ENCODE data around the gene MFAP2. TPM values are rescaled to one million over a fixed set of nuclear protein-coding genes. Genes with fewer than 3 reads are reported as not detected.
"Not testable (repeated sequence)": the region's sequence is repeated elsewhere in the genome, so short reads cannot be mapped to it uniquely, and the experiment has no call there.

The MFAP2 gene
- total RNA-seq, 2 donors from 2014 or later, result 39.0 to 52.1 TPM

DNA sequence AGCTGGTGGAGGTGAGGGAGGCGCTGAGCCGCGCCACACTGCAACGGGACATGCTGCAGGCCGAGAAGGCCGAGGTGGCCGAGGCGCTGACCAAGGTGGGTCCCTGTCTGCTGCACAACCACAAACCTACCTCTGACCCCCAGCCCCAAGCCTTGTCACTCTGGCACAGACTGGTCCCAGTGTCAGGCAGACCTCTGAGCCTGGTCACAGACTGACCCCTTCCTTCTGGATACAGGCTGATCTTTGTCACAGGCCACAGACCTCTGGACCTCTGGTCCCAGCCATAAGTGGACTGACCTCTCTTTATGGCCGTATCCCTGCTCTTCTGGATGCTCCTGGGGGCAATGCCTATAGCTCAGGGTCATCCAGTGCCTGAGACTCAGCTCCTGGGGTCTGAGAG, 34.9 kb downstream of the MFAP2 start:
- DNase-seq (ENCODE audit: low spot score); intact Hi-C loops (cut with DNase I): not testable (repeated sequence)

DNA sequence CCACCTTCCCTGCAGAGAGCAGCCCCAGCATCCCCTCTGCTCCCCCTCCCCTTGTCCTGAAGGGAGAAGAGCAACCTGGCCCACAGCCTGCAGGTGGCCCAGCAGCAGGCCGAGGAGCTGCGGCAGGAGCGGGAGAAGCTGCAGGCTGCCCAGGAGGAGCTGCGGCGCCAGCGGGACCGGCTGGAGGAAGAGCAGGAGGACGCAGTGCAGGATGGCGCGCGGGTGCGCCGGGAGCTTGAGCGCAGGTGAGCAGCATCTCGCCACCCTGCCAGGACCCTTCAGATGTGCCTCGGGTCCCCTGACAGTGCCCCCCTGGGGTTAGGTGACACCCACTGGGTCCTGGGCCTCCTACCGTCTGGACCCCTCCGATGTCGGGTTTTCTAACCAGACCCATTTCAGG, 36.4 kb downstream of the MFAP2 start:
- DNase-seq (ENCODE audit: low spot score), result no peak
- intact Hi-C loops (cut with DNase I), result no loop called here

DNA sequence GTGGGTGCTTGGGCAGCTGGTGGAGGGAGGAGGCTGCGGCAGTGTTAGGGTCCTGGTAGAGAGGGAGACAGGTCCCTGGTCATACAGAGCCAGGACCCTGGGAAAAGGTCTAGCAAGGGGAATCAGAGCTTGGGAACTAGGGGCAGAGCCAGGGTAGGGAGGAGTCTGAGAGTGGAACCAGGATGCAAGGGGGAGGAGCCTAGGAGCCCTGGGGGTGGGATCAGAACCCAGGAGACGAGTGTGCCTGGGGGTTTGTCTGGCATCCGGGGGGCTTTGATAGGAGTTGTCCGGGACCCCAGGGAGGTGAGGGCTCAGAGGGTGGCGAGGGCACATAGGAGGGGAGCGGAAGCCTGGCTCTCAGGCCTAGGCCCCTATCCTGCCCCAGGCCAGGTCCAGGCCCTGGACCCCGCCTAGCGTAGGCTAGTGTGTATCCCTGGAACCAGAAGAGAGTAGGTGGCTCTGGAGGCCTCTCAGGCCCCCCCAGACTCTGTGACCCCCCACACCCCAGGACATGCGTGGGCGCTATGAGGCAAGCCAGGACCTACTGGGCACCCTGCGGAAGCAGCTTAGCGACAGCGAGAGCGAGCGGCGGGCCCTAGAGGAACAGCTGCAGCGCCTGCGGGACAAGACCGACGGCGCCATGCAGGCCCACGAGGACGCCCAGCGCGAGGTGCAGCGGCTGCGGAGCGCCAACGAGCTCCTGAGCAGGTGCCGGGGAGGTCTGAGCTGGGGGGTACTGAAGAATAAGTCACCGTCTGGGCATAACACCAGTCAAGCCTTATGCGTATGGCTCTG, 40.8 kb downstream of the MFAP2 start:
- DNase-seq (ENCODE audit: low spot score); intact Hi-C loops (cut with DNase I): not testable (repeated sequence)

DNA sequence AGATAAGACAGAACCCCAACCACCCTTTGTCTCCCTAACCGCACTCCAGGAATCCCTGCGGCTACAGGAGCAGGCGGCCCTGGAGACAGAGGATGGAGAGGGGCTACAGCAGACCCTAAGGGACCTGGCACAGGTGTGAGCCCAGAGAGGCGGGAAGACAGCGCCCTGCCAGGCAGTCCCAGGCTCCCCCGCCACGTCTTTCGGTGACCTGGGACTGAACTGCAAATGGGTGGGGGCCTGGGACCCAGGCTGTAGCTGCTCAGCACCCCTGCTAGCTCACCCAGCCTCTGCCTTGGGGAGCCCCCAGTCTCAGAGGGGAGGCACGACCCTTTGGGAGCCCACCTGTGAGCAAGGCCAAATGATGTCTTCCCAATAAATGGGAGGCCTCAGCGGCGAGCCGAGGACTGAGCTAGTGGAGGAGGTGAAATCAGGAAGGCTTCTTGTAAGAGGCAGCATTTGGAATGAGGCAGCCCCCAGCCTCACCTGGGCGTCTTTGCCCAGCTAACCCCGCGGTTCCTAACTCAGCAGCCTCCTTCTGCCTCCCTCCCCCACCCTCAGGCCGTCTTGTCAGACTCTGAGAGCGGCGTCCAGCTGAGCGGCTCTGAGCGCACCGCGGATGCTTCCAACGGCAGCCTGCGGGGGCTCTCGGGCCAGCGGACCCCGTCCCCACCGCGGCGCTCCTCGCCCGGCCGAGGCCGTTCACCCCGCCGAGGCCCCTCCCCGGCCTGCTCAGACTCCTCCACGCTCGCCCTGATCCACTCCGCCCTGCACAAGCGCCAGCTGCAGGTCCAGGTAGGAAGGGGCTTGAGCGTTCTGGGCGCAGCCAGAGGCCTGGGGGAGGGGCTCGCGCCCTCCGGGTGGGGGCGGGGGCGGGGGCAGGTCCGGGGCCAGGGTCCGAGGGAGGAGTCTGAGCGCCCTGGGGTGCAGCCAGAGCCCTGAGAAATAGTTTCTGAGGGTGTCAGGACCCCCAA, 41.8 kb downstream of the MFAP2 start:
- intact Hi-C loops (cut with DNase I), result no loop called here
- no peak for DNase-seq (ENCODE audit: low spot score)

DNA sequence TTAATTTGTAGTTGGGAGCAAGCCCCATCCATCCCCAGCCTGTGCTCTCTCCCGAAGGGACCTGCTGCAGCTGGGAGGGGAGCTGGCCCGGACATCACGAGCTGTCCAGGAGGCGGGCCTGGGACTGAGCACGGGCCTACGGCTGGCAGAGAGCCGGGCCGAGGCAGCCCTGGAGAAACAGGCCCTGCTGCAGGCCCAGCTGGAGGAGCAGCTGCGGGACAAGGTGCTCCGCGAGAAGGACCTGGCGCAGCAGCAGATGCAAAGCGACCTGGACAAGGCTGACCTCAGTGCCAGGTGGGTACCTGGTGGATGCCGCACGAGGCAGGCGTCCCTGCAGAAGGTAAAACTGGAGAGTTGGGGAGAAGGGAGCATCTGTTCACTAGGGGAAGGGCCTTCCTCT, 43.8 kb downstream of the MFAP2 start:
- intact Hi-C loops (cut with DNase I); DNase-seq (ENCODE audit: low spot score): not testable (repeated sequence)

DNA sequence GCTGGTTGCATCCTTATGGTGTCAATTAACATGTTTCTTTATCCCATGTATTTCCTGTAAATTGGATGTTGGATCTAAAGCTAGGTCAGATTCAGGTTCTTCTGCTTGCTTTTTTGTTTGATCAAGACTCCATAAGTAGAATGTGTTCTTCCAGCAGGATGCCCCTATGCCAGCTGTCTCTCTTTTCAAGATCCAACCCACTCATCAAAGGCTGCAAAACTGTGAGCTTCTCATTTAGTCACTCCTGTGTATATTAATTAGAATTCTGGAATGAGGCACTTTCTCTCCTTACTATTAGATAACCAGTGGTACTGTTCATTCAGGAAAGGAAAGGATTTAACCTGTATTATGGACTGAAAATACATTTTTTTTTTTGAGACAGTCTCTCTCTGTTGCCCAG, 46.5 kb downstream of the MFAP2 start:
- intact Hi-C loops (cut with DNase I); DNase-seq (ENCODE audit: low spot score): not testable (repeated sequence)

DNA sequence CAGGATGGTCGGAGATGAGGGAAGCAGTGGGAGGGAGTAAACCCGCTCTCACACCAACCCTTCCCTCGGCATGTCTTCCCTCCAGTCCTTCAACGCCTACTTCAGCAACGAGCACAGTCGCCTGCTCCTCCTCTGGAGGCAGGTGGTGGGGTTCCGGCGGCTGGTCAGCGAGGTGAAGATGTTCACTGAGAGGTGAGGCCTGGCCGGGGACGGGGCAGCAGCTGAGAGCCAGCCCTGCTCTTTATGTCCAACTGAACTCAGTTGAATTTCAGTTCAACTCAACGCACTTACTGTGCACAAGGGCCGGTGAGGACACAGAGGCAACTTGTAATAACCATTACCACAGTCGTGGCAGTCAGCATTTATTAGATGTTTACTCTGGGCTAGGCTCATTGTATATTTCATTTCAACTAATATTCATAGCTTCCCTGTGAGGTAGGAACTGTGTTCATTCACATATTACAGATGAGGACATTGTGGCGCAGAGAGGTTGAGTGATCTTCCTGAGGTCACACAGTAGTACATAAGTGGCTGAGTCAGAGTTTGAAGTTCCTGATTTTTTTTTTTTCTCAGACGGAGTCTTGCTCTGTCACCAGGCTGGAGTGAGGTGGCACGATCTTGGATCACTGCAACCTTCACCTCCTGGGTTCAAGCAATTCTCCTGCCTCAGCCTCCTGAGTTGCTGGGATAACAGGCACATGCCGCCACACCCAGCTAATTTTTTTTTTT, 49.0 kb downstream of the MFAP2 start:
- DNase-seq (ENCODE audit: low spot score); intact Hi-C loops (cut with DNase I): not testable (repeated sequence)

DNA sequence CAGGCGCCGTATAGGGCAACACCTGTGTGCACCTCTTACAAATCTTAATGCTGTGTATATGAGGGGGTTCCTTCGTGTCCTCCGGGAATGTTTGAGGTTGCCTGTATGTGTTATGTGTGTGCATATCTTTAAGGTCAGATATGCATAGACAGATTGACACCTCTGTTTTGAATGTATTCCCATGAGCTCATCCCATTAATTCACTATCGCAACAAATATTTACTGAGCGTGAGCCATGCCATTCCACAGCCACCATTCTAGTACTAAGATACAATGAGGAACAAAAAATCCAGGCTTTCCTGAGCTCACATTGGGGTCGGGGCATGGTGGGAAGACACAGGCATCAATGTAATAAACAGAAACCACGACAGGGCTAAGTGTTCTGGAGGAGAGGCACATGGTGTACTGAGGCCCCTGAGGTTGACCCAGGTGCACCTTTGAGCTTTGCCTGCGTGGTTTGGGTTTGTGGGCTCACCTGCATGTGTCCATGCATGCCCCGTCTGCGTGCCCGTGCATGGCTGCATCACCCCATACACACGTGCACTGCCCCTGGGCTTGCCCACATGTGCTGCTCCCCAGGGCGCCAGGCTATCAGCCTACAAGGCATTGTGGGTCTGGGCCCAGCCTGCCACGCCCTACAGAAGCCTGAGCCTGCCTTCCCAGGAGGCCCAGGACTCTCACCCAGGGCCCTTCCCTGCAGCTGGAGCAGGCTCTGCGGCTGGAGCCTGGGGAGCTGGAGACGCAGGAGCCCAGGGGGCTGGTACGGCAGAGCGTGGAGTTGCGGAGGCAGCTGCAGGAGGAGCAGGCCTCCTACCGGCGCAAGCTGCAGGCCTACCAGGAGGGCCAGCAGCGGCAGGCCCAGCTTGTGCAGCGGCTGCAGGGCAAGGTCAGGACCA, 51.0 kb downstream of the MFAP2 start:
- intact Hi-C loops (cut with DNase I), result loop anchor here in 1 of 2 donors (5.0 kb wide), 1 partner anchor 1087 kb away; no protein-coding TSS in a partner anchor
- DNase-seq (ENCODE audit: low spot score), result not testable (repeated sequence)

DNA sequence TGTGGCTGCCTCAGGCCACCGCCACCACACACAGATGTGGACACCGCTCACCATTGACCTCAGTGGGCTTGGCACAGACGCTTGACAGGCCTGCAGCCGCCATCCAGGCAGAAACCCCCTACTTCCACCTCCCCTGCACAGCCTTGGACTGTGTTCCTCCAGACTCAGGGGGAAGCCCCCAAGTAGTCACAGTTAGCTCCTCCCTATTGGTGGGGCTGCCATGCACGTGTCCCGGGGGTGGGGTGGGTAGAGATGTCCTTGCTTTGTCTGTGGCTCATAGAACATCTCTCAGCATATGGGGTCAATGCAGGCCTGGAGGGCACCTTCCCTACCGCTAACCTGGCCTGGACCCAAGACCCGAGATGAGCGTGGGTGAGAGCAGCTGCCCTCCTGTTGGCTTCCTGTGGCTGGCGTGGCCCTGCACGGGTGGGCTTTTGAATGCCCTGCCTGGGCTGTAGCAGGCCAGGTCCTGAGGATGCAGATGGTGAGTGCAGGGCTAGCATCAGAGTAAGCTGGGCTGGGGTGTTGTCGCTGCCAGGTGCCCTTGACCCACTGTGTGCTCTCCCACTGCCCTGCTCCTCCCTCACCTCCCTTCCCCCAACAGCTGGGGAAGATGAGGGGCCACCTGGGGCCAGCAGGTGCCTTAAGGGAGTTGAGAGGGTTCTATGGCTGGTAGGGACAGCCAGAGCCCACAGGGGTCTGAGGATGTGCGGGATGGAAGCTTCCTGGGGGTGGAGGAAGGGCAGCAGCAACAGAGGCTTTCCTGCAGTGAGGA, 52.5 kb downstream of the MFAP2 start:
- intact Hi-C loops (cut with DNase I), result loop anchor here in 1 of 2 donors (5.0 kb wide), 1 partner anchor 1086 kb away; no protein-coding TSS in a partner anchor
- DNase-seq (ENCODE audit: low spot score), result no peak

DNA sequence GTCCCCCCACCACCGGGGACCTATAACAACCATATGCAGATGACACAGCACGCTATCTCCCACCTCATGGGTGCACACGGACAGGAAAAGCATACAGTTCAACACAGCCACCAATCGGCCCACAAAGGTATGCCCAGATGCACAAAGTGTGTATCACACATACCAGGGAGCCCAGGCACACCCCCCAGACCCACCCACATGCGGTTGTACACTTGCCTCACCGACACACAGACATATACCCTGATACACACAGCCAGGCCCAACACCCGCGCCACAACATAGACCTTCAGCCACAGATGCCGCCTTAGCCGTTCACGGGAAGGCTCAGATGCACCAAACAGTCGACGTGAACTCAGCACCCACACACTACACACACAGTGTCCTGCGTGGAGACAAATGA, 53.2 kb downstream of the MFAP2 start:
- intact Hi-C loops (cut with DNase I), result loop anchor here in 1 of 2 donors (5.0 kb wide), 1 partner anchor 1085 kb away; no protein-coding TSS in a partner anchor
- DNase-seq (ENCODE audit: low spot score), result no peak

DNA sequence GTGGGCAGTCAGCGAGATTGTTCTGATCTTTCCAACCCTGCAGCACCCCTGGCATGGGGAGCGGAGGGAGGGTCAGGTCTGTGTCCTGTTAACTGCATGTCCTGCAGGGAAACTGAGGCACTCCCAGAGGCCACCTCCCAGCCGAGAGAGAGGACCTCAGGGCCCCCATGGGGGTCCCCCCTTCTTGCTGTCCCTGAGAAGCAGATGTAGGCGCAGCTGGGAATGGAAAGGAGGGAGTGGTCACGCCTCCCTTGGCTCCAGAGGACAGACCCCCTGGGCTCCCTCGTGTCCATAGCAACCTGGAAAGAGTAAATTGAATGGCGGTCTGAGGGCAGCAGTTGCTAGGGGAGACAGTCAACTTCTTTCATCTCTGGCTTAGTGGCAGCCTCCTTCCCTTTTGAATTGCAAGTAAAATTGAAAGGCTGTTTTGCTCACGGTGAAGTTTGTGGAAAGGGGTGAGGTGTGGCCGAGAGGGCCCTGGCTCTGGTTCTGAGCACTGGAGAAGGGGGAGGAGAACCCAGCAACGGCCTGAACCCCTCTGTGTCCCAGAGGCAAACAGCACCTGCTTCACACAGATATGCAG, 53.8 kb downstream of the MFAP2 start:
- intact Hi-C loops (cut with DNase I), result loop anchor here in 1 of 2 donors (5.0 kb wide), 1 partner anchor 1084 kb away; no protein-coding TSS in a partner anchor
- DNase-seq (ENCODE audit: low spot score), result no peak

DNA sequence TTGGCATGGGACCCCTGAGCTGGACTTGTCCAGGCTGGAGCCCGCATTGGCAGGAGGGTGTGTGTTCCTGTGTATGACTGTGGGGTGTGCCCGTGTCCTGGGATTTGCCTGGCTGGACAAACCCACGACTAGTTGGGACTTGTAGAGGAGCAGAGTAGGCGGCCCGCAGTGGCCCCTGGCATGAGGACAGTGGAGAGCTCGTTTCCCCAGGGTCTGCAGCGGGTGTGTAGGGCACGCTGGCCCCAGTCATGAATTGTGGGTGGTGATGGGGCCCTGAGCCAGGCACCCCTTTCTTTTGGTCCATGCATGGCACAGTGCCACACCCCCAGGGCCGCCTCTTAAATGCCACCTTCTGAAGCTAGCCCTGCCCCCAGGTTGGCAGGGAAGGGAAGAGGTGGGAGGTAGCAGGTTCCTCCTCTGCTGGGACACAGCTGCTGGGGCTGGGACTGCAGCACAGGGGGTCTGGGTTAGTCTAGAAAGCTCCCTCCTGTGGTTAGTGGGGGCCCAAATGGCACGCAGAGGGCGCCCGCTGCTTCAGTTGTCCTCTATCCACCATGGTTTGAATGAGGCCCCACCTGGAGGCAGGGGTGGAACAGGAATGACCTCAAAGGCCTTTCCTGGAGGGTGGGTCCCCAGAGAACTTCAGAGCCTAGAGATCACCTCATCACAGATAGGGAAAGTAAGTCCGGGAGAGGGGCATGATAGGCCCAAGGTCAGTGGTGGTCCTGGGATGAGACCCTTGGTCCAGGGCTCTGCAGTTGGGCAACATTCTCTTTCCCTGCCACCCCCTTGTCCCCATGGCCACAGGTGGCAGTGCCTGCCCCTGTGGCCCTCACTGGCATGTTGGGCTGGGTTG, 54.6 kb downstream of the MFAP2 start:
- peak; percentile 84 for DNase-seq (ENCODE audit: low spot score)
- intact Hi-C loops (cut with DNase I), result loop anchor here in 1 of 2 donors (5.0 kb wide), 1 partner anchor 1084 kb away; no protein-coding TSS in a partner anchor

DNA sequence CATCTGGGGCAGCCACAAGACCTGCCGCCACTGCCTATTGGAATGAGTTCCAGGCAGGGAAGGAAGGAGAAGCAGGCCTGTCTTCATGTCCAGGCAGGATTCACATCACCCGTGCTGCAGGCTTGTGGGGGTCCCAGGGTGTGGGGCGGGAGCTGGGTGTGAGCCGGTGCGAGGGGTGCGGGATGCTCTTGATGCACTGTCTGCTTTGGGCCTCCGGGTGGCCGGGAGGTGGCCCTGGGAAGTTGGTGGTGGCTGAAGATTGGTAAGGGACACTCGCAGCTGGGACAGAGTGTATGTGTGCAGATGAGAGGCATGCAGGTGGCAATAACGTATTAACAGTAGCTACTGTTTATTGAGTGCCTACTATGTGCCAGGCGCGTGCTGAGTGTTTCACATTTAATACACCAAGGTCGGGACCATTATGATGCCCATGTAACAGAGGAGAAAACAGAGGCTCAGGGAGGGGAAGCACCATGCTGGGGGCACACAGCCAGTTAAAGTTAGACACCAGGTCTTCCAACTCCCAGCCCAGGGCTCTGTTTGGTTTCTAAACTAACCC, 55.4 kb downstream of the MFAP2 start:
- intact Hi-C loops (cut with DNase I), result loop anchor here in 1 of 2 donors (5.0 kb wide), 1 partner anchor 1083 kb away; no protein-coding TSS in a partner anchor
- peak; percentile 82 for DNase-seq (ENCODE audit: low spot score)
